ENCODE measurements around the gene CCT8. TPM values are rescaled to one million over a fixed set of nuclear protein-coding genes. Genes with fewer than 3 reads are reported as not detected.
A peak's percentile ranks its signal among the peaks of the same experiment; 100 is the strongest.
"Not testable (repeated sequence)": the region's sequence is repeated elsewhere in the genome, so short reads cannot be mapped to it uniquely, and the experiment has no call there.

CCT8 gene
- total RNA-seq, 2 donors from 2014 or later = 79.6 to 86.4 TPM

DNA sequence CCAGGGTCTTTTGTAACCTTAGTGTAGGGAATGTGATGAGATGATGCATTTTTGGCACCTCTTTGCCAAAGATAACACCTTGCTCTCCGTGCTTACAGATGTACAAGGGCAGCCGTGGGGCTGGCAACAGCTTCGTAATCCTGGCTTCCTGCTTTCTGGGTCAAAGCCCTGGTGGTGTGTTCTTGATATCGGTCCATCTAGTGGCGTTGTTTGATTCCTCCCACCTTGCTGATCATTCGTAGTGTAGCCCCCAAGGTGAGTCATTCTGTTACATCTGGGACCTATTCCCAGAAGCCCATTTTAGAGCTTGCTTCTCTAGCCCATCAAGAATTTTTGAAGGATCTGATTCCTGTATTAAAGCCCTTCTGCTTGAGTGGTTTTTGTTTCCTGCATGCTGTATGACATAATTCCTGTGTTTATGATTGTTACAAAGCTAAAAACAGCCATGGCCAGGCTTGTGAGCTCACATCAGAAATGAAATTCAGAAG lies 7.0 kb upstream of the CCT8 start:
- no peak for ATAC-seq

DNA sequence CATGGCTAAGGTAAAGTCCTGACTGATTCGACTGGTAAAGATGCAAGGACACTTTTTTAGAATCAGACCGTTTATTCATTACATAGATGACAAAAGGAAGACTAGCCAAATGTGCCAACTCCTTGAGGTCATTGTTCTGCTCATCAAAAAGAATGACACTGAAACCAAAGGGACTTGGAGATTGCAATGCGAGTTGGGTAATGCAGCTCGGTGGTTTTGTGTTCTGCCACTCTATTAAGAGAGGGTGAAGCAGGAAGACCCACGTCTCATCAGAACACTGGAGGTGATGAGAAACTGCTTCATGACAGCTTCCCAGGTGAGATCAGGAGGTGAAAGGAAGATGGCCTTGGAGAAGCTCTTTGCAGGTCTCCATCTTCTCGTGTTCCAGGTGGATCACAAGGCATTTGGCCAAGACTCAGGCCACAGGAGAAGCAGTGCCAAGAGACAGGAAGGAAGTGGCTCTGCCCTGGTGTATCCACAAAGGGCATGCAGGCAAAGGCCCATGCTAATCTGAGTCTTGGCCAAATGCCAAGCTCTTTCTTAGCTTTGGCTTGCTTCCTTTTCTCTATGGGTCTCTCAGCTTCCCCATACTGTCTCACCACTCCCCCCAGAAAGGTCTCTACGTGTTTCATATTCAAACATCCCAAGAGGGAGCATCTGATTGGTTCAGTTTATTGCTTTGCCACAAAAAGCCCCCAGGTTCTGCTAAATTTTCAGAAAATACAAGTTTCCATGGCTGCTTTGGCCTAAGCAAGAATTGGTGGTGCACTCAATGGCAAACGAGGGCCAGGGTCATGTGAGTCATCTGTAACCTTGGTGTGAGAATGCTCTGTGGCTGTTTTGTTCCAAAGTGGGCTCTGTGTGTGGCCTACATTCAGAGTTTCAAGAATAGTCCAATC lies 5.7 kb upstream of the CCT8 start:
- no peak for DNase-seq
- intact Hi-C loops (cut with DNase I, micrococcal nuclease) = no loop called here
- ATAC-seq = no peak

More for the DNA sequence above, 7.0 kb upstream of the CCT8 start:
- intact Hi-C loops (cut with DNase I, micrococcal nuclease) = no loop called here
- DNase-seq = no peak

GRCh38 chr21:29077651-29078090 lies 4.2 kb upstream of the CCT8 start:
- ATAC-seq (no peak), DNase-seq (peak in 1 of 2 donors; percentile 39)
- intact Hi-C loops (cut with DNase I, micrococcal nuclease) = no loop called here

GRCh38 chr21:29076731-29077640 lies 3.5 kb upstream of the CCT8 start:
- ATAC-seq; intact Hi-C loops (cut with DNase I, micrococcal nuclease): not testable (repeated sequence)
- peak; percentile 85 to 87 for DNase-seq

- no peak for DNase-seq
- ATAC-seq = no peak
- intact Hi-C loops (cut with DNase I, micrococcal nuclease) = no loop called here
Observed at GRCh38 chr21:29075706-29076466, 2.4 kb upstream of the CCT8 start.

DNA sequence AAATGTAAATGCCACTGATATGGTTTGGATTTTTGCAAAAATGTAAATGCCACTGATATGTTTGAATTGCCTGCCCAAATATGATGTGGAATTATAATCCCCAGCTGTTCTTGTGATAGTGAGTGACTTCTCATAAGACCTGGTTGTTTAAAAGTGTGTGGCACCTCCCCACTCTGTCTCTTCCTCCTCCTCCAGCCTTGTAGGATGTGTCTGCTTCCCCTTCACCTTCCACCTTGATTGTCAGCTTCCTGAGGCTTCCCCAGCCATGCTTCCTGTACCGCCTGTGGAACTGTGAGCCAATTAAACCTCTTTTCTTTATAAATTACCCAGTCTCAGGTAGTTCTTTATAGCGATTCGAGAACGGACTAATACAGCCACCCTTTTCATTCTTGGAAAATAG lies 1.3 kb upstream of the CCT8 start:
- intact Hi-C loops (cut with DNase I, micrococcal nuclease) = no loop called here
- no peak for ATAC-seq
- no peak for DNase-seq

DNA sequence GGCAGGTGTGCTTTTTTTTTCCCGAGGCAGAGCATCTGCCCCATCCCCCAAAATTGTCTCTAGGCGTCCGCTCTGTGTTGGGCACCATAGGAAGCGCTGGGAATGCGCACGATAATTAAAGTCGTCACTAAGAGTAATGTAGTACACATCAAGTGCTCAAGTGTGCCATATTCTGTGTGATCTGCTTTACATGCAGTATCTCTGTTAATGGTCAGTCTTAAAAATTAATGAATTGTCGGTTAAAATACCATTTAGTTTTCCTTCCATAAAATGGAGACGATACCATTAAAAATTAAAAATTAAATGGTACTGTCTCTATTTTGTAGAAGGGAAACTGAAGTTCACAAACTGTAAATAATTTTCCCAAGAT lies 544 bp upstream of the CCT8 start:
- DNase-seq = no peak
- intact Hi-C loops (cut with DNase I, micrococcal nuclease) = no loop called here
- ATAC-seq = peak; percentile 45

GRCh38 chr21:29072873-29073221 lies 601 bp downstream of the CCT8 start:
- ATAC-seq (peak; percentile 21), DNase-seq (no peak)
- intact Hi-C loops (cut with DNase I, micrococcal nuclease) = no loop called here

- ATAC-seq (no peak), DNase-seq (no peak)
- intact Hi-C loops (cut with DNase I, micrococcal nuclease) = no loop called here
Observed at GRCh38 chr21:29064850-29065481, 8.5 kb downstream of the CCT8 start.

DNA sequence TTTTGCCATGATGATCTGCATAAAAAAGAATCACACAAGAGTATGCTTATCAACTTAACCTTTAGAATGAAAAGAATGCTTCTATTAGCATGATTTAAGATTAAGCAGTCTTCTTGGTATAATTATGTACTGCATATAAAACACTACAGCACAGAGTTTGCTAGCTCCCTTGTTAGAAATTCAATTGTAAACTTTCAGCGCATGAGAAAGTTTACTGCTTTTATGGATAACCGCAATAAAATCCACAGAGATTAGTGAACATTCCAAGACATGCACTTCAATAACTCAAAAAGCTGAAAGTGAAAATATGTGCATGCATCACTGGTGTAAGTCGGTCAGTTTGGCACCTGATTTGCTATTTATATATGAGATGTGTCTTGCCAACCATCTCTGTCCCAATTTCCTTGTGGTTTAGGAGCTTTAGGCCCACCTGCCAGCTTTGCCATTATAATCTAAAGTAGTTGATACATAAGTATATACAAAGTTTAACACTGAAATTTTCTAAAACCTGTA lies 16.9 kb downstream of the CCT8 start:
- intact Hi-C loops (cut with DNase I, micrococcal nuclease) = no loop called here
- ATAC-seq (peak; percentile 63), DNase-seq (no peak)

DNA sequence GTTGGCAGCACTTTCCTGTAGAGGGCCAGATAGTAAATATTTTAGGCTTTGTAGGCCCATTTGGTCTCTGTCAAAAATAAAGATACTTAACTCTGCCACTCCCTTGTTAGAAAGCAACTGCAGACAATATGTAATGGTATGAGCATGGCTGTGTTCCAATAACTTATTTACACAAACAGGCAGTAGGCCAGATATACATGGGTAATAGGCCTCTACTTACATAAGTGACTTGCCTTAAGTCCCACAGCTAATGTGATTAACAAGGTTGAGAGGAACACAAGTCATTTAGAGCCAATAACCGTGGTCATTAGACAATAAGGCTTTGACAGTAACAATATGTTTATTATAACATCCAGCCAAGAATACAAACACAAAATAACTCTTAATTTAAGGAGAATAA lies 17.4 kb downstream of the CCT8 start:
- DNase-seq (no peak), ATAC-seq (peak; percentile 56)
- intact Hi-C loops (cut with DNase I, micrococcal nuclease) = no loop called here

DNA sequence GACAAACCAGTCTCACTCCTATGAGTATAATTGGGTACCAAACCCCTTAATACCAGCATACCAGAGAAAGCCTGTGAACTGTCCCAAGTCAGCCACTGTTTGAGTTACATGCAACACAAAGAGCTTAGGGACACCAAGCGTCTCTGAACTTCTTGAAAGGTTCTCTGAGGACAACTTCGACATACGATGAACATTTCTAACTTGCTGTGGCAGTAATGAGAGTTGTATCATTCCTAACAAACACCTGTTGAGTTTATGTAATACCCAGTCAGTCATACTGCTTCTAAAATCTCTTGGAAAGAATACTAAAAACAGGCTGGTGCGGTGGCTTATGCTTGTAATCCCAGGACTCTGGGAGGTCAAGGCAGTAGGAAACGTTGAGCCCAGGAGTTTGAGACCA lies 18.4 kb downstream of the CCT8 start:
- intact Hi-C loops (cut with DNase I, micrococcal nuclease) = no loop called here
- DNase-seq (no peak), ATAC-seq (no peak)

DNA sequence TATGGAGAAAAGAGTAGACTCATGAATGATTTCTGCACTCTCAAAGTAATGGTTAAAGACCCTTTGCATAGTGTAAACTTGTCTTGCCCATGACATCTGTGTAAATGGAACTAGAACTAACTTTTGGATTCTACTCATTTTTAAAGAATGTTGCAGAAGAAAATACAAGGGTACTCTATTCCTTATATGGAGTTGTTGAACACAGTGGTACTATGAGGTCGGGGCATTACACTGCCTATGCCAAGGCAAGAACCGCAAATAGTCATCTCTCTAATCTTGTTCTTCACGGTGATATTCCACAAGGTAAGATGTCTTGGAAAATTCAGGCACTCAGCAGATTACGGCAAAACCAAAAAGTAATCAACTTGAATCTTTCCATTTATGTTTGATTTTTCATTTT lies 19.8 kb downstream of the CCT8 start:
- intact Hi-C loops (cut with DNase I, micrococcal nuclease) = no loop called here
- ATAC-seq = no peak
- DNase-seq = no peak

DNA sequence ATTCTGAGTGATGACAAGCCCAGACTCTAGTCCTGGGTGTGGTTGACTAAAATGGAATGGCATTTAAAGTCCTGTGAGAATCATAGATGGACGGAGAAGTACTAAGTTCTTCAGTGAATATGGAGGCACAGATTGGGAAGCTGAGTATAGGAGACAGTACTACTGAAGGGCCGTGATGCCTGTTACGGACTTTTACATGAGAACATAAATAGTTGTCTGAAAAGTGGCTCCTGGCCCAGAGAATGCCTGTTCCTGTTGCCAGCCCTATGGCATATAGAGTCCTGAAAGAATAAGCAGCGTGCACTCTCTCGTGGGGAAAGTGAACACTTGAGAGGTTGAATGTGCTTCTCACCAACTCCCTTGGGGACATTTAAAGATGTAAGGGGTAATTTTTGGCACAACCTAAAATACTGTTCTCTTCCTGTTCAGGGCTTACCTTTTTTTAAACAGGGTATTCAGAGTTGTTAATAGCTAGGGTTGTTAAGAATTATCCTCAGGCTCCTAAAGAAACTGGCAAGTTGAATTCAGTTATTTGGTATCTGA lies 20.4 kb downstream of the CCT8 start:
- intact Hi-C loops (cut with DNase I, micrococcal nuclease) = no loop called here
- DNase-seq (no peak), ATAC-seq (no peak)

DNA sequence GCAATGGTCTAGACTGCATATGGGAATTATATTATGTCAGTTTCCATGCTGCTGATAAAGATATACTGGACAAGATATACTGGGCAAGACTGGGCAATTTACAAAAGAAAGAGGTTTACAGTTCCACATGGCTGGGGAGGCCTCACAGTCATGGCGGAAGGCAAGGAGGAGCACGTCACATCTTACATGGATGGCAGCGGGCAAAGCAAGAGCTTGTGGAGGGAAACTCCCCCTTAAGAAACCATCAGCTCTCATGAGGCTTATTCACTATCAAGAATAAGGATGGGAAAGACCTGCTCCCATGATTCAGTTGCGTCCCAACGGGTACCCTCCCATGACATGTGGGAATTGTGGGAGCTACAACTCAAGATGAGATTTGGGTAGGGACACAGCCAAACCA lies 21.2 kb downstream of the CCT8 start:
- DNase-seq = no peak
- intact Hi-C loops (cut with DNase I, micrococcal nuclease) = no loop called here
- no peak for ATAC-seq

DNA sequence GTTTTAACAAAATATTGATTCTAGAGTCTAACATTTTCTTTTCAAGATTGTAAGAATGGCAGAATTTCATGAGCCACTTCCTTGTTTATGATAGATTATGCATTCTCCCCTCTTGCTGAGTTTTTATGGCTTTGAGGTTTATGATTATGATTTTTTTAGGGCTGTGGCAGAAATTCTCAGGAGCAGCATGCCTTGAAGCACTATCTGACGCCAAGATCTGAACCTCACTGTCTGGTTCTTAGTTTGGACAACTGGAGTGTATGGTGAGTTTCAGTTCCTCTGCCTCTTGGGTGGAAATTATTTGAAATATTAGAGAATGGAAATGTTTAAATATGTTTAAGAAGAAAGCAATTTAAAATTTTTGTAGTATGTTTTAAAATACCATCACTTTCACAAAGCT lies 38.8 kb downstream of the CCT8 start:
- ATAC-seq (peak; percentile 90), DNase-seq (no peak)
- intact Hi-C loops (cut with DNase I, micrococcal nuclease) = loop anchor here in 1 of 2 donors (10.0 kb wide), 1 partner anchor 50 kb away; no protein-coding TSS in a partner anchor

GRCh38 chr21:29033871-29034270 lies 39.6 kb downstream of the CCT8 start:
- DNase-seq (no peak), ATAC-seq (no peak)
- intact Hi-C loops (cut with DNase I, micrococcal nuclease) = loop anchor here in 1 of 2 donors (10.0 kb wide), 1 partner anchor 49 kb away; no protein-coding TSS in a partner anchor

DNA sequence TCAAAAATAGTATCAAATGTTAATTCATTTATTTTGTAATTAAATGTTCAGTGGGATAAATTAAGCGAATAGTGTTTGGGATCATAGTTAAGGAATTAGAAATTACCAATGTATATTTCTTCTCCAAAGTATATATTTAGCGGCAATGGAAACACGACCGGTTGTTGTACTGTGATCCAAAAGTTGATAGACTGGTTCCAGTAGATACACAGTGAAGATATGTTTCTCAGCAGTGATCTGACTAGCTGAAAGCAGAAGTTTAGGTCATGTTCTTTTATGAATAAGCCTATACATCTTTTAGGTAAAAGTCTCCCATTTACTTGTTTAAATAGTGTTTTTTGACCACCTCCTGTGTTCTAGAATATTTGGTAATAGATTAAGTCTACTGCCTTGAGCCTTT lies 40.1 kb downstream of the CCT8 start:
- no peak for DNase-seq
- intact Hi-C loops (cut with DNase I, micrococcal nuclease) = loop anchor here in 1 of 2 donors (10.0 kb wide), 1 partner anchor 48 kb away; no protein-coding TSS in a partner anchor
- peak; percentile 65 for ATAC-seq

Measured in left colon (tissue), 2 donors.